ENCODE measurements around the gene PPBP.

PPBP gene

GRCh38 chr4:73991742-73992000, 3.7 kb upstream of the PPBP start:
- H3K4me3 ChIP-seq (ENCODE audit: low read depth, low read length): no peak overlapping the region
- DNase-seq (ENCODE audit: low read depth): no peak
- TF ChIP-seq POLR2A (IDR thresholded peaks at IDR 0.05; ENCODE audit: extremely low read depth, insufficient read length) (no peak), MAX (IDR thresholded peaks at IDR 0.05; ENCODE audit: low read depth, low read length) (no peak), MYC (IDR thresholded peaks at IDR 0.05; ENCODE audit: low read depth, low read length) (no peak), CTCF (IDR thresholded peaks at IDR 0.05; ENCODE audit: low read depth, low read length) (no peak)

- TF ChIP-seq POLR2A (IDR thresholded peaks at IDR 0.05; ENCODE audit: extremely low read depth, insufficient read length): no peak
- TF ChIP-seq CTCF (IDR thresholded peaks at IDR 0.05; ENCODE audit: low read depth, low read length): no peak
- TF ChIP-seq MAX (IDR thresholded peaks at IDR 0.05; ENCODE audit: low read depth, low read length): no peak
- TF ChIP-seq MYC (IDR thresholded peaks at IDR 0.05; ENCODE audit: low read depth, low read length): no peak
- no peak for DNase-seq (ENCODE audit: low read depth)
Measured at GRCh38 chr4:73990988-73991741, 3.2 kb upstream of the PPBP start.

GRCh38 chr4:73989928-73990327, 1.9 kb upstream of the PPBP start:
- TF ChIP-seq POLR2A (IDR thresholded peaks at IDR 0.05; ENCODE audit: extremely low read depth, insufficient read length) (no peak), CTCF (IDR thresholded peaks at IDR 0.05; ENCODE audit: low read depth, low read length) (no peak), MAX (IDR thresholded peaks at IDR 0.05; ENCODE audit: low read depth, low read length) (no peak), MYC (IDR thresholded peaks at IDR 0.05; ENCODE audit: low read depth, low read length) (no peak)
- DNase-seq (ENCODE audit: low read depth): no peak
- no peak overlapping the region for H3K4me3 ChIP-seq (ENCODE audit: low read depth, low read length)

More at GRCh38 chr4:73990988-73991741, 3.2 kb upstream of the PPBP start:
- no peak overlapping the region for H3K4me3 ChIP-seq (ENCODE audit: low read depth, low read length)

- DNase-seq (ENCODE audit: low read depth): no peak
- no peak for TF ChIP-seq MAX (IDR thresholded peaks at IDR 0.05; ENCODE audit: low read depth, low read length)
- TF ChIP-seq MYC (IDR thresholded peaks at IDR 0.05; ENCODE audit: low read depth, low read length): no peak
- TF ChIP-seq POLR2A (IDR thresholded peaks at IDR 0.05; ENCODE audit: extremely low read depth, insufficient read length): no peak
- no peak for TF ChIP-seq CTCF (IDR thresholded peaks at IDR 0.05; ENCODE audit: low read depth, low read length)
- no peak overlapping the region for H3K4me3 ChIP-seq (ENCODE audit: low read depth, low read length)
Measured at GRCh38 chr4:73989031-73989430, 1.0 kb upstream of the PPBP start.

- no peak overlapping the region for H3K4me3 ChIP-seq (ENCODE audit: low read depth, low read length)
- no peak for DNase-seq (ENCODE audit: low read depth)
- TF ChIP-seq MAX (IDR thresholded peaks at IDR 0.05; ENCODE audit: low read depth, low read length) (no peak), MYC (IDR thresholded peaks at IDR 0.05; ENCODE audit: low read depth, low read length) (no peak), POLR2A (IDR thresholded peaks at IDR 0.05; ENCODE audit: extremely low read depth, insufficient read length) (no peak), CTCF (IDR thresholded peaks at IDR 0.05; ENCODE audit: low read depth, low read length) (no peak)
Measured at GRCh38 chr4:73985528-73985852, 2.5 kb downstream of the PPBP start.

All from NB4 (cell line).